ENCODE results near the gene KRT17. TPM values are rescaled to one million over a fixed set of nuclear protein-coding genes. Genes with fewer than 3 reads are reported as not detected.
"Not testable (repeated sequence)": the region's sequence is repeated elsewhere in the genome, so short reads cannot be mapped to it uniquely, and the experiment has no call there.

KRT17 gene
- polyA plus RNA-seq, 1 donor = 0.71 TPM

GRCh38 chr17:41594363-41594915, 29.9 kb downstream of the KRT17 start:
- DNase-seq (ENCODE audit: low read depth) = no peak

DNA sequence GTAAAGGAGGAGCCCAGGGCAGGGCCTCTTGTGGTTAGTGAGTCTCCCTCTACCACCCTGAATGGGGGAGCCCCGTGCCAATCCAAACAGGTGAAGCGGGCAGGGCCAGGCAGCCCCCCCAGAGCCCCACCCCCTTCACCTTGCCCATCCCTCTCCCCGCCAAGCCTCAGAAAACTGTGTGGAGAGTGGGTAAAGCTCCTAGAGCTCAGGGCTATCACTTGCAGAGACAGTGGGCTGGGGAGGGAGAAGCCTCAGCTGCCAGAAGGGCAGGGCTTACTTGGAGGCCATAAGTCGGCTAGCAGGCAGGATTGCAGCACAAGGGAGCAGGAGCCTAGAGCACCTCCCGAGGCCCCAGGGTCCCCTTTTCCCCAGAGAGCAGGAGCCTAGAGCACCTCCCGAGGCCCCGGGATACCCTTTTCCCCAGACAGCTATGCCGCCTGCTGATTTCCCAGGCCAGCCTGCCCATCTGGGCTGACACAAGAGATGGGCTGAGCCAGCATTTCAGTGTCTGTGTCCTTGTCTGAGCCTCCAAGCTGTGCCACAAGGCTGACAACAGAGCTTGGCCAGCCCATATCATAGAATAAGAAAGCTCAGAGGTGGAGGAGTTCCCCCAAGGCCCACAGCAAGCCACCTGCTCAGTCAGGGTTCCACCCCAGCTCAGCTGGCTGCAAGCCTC, 30.9 kb downstream of the KRT17 start:
- DNase-seq (ENCODE audit: low read depth) = no peak

DNA sequence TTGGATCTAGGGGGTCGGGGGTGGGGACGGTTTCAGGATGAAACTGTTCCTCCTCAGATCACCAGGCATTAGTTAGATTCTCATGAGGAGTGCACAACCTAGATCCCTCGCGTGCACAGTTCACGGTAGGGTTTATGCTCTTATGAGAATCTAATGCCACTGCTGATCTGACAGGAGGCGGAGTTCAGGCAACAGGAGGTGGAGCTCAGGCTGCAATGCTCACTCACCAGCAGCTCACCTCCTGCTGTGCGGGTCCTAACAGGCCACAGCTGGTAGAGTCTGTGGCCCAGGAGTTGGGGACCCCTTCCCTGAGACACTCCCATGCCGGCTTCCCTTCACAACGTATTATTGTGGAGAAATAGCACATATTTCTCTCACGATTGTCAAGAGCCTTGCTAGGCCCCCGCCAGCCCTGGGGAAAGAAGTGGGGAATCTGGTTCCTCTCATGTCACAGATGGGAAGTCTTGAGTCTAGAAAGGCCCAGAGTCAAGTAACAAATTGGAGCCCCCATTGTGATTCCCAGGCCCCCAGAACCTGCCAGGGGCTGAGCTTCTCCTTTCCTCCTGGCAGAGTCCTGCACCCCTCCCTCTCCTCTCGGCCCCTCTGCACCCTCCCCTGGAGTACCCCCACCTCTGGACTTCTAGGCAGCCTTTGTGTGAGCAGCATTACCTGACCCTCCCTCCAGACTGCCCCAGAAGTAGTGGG, 31.6 kb downstream of the KRT17 start:
- DNase-seq (ENCODE audit: low read depth) = no peak

GRCh38 chr17:41589301-41589700, 35.1 kb downstream of the KRT17 start:
- no peak for DNase-seq (ENCODE audit: low read depth)

DNA sequence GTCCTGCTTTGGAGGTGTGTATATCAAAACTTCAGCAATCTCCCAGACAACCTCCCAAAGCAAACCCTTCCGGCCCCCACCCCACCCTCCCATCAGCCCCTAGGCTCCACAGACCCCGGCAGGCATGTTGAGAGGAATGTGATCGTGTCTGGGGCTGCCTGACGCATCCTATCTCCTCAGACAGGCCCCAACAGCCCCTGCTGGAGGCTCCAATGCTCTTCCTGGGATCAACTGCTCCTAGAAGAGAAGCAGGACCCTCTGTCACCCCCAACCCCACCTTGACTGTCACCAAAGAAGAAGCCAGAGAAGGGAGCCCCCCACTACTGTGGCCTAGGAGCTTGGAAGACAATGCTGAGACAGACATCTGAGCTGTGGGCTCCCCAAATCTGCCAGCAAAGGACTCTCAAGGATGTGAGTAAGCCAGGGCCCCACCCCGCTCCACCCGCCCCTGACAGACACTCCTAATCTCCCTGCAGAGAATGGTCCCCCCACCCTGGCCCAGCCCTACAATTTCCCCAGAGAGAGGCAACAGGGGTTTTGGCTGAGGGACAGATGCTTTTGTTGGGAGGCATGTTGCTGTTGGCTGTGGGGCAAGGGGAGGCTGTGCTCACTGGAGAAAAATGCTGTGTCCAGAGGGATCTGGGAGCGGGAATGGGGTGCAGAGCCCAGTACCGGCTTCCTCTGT, 36.1 kb downstream of the KRT17 start:
- no peak for DNase-seq (ENCODE audit: low read depth)

GRCh38 chr17:41586863-41587495, 37.4 kb downstream of the KRT17 start, which contains the start of gene KRT14:
KRT14 (minus strand) TSS chr17:41586895; CDS start chr17:41586834, 61 bp downstream.
- no peak for DNase-seq (ENCODE audit: low read depth)

- no peak for DNase-seq (ENCODE audit: low read depth)
Observed at GRCh38 chr17:41585301-41586056, 38.9 kb downstream of the KRT17 start.

DNA sequence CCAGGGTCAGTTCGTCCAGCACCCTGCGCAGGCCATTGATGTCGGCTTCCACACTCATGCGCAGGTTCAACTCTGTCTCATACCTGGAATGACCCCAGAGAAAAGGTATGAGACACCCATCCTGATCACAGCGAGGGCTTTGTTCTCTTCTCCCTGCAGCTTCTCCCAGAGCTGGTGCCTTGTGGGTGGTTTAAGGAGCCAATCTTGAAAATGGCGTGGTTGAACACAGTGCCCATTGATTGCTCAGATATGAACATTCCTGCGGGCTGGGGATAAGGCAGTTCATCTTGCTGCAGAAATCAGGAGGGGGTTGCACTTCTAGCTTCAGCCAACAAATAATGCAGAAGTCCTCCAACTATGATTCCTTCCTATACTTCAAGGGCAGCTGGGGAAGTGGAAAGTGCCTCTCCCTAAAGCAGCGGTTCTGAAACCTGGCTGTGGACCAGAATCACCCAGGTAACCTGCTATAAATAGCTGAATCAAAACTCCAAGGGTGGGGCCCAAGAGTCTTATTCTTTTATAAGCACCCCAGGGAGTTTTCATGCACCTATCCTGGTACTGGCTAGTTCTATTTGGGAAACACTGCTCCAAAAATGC, 39.9 kb downstream of the KRT17 start:
- not testable (repeated sequence) for DNase-seq (ENCODE audit: low read depth)

DNA sequence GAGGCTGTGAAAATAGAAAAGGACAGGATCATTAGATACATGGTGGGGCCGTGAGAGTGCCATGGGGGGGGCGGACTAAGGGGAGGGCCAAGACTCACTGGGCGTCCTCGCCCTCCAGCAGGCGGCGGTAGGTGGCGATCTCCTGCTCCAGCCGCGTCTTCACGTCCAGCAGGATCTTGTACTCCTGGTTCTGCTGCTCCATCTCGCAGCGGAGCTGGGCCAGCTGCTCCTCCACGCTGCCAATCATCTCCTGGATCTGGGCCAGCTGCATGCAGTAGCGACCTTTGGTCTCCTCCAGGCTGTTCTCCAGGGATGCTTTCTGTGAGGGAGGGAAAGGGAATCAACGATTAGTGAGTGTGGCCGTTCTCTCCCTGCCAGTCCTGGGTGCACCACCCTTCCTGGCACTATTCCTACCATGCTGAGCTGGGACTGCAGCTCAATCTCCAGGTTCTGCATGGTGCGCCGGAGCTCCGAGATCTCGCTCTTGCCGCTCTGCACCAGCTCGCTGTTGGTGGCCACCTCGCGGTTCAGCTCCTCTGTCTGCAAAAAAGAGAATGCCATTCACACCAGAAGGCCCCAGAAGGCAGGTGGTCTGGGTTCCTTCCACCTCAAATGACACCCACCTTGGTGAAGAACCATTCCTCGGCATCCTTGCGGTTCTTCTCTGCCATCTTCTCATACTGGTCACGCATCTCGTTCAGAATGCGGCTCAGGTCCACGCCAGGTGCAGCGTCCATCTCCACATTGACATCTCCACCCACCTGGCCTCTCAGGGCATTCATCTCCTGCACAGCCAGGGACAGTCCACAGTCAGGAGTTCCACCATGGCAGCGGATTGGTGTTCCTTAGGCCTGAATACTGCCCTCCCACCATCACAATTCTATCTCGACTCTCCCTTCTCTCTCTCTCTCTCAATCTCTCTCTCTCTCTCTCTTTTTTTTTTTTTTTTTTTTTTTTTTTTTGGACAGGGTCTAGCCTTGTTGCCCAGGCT, 40.9 kb downstream of the KRT17 start:
- no peak for DNase-seq (ENCODE audit: low read depth)

GRCh38 chr17:41582061-41582968, 42.1 kb downstream of the KRT17 start:
- not testable (repeated sequence) for DNase-seq (ENCODE audit: low read depth)

DNA sequence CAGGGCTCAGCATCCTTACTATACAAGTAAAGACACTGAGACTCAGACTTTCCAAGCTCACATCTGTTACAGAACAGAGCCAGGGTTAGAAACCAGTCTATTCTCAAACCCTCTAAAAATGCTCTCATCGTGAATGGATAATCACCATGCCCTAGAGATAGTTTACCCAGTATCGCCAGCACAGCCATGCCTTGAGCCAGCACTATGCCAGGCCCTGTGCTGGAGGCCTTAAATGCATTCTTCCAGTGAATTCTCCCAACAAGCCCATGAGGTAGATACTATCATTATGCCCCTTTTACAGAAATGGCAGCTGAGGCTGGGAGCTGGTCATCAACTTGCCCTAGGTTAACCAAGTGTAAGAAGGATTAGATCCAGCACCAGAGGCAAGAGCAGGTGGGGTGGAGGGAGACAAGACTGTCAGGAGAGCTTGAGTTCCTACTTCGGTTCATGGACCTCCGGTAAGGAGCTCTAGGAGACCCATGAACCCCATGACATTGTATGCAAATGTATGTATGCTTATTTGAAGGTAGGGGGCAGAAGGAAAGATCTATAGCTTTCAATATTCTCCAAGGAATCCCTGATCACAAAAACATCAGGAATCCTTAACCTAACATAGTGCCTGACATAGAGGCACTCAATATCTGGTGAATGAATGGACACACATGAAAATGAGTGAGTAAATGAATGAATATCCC, 42.9 kb downstream of the KRT17 start:
- no peak for DNase-seq (ENCODE audit: low read depth)

- no peak for DNase-seq (ENCODE audit: low read depth)
Observed at GRCh38 chr17:41580687-41581365, 43.5 kb downstream of the KRT17 start.

DNA sequence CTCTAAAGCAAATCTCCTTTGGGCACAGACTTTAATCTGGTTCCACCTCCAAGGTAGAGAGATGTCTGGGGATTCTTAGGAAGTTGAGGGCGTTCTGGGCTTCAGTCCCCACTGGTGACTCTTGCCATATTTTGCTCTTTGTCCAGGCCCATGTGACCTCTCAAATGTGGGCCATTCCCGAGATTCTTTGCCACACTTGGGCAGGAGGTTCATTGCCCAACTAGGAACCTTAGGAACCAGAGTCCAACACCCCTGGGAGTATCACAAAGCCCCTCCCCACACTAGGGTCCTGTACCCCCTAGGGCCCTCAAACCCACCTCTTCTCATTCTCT, 44.2 kb downstream of the KRT17 start:
- DNase-seq (ENCODE audit: low read depth) = no peak

DNA sequence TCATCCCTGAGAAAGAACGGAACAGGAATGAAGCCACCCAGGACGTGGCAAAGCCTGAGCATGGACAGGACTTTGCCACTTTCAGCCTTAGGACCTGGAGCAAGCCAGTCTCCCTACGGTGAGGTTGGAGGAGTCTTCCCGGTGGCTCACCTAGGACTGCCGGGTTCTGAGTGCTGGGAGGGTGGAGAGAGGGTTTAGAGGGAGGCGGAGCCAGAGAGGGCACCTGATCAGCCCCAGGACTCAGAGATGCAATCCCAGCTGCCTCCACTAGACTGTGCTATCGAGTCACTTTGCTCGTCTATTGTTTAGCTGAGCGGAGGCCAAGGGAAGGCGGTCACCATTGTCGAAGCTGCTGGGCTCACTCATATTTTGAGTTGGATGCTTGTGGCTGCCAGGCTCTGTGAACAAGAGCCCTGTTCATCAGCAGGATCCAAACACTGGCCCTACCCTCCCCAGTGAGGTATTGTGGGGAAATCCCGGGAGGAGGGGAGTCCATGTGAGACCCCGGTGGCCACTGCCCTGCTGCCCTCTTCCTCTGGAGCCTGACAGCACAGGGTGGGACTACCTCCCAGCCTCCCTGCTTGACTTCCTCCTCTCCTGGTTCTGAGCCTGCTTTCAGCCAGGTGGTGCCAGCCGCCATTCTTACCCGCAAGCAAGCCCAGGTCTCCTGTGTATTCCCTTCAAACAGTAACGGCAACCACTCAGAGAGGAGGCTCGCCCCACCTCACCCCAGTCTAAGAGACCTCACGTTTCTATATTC, 44.7 kb downstream of the KRT17 start:
- peak; percentile 36 for DNase-seq (ENCODE audit: low read depth)

- DNase-seq (ENCODE audit: low read depth) = no peak
Observed at GRCh38 chr17:41578971-41579370, 45.4 kb downstream of the KRT17 start.

DNA sequence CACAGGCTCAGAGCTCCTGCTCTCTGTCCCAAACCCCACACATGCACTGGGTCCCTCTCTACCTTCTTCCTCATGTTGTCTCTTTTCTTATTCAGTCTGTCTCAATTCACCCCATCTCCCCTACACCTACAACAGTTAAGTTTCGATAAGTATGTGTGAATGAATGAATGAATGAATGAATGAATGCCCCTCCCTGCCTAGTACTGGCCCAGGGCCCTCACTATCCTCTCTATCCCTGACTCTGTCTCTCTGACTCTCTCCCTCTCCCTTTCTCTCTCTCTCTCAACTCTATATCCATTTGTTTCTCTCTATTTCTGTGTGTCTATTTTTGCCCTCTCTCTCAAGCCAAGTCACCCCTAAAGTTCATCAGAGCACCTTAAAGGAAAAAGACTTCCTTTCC, 45.8 kb downstream of the KRT17 start:
- DNase-seq (ENCODE audit: low read depth) = no peak

DNA sequence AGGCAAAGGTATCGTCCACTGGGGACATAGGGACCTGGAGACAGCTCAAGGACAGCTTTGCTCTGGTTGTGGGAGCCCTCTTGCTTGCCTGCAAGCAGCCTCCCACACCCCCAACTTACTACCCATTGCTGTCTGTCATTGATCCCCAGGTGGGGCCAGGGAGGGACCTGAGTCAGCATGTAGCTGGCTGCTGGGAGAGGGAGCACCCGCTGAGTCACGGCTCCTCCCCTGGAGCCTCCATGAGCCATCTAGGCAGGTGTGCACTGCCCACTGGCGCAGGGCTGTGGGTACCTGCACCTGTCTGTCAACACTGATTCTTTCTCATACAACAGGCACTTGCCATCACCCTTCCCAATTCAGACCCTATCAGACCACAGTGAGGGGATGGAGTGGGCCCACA, 47.6 kb downstream of the KRT17 start:
- not testable (repeated sequence) for DNase-seq (ENCODE audit: low read depth)
